HCT116 (cell line): ENCODE measurements around the gene IST1.

Experiments used
- CEBPB ChIP-seq: IDR thresholded peaks from 2 replicates; pipeline ENCODE4 v1.6.1; 2012; ENCODE audit warnings: low read depth
- CTCF ChIP-seq, 3 experiments: fragments of 200-600 bp in 1 of 3; sonication (generic) in 1 of 3; IDR thresholded peaks in 2 of 3; conservative IDR thresholded peaks in 1 of 3; 2 replicates each; pipeline ENCODE4 v1.5.1; 2012 to 2017; ENCODE audit warnings: low read depth in 2 of 3, low read length in 2 of 3, antibody characterized with exemption in 1 of 3, borderline replicate concordance in 1 of 3, control low read depth in 1 of 3, mild to moderate bottlenecking in 1 of 3, mixed read lengths in 1 of 3, mixed run types in 1 of 3, moderate library complexity in 1 of 3; ENCODE audit not compliant: insufficient read depth in 1 of 3

DNA sequence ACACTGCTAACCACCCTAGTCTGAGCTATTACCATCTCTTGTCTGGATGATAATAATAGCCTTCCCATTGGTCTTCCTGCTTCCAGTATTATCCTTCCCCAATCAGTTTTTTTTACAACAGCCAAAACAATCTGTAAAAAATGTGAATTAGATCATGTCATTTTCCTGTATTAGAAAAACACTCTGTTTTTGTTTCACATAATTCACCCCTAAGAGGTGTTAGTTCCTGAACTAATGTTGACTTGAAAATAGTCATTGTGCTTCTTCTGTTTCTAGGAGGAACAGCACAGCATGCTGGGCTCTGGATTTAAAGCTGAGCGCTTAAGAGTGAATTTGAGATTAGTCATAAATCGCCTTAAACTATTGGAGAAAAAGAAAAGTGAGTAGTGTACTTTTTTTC, 20.0 kb downstream of the IST1 start:
- no peak for TF ChIP-seq CTCF (IDR thresholded peaks at IDR 0.05 in 2 of 3, conservative IDR thresholded peaks at IDR 0.05 in 1 of 3; ENCODE audit: borderline replicate concordance in 1 of 3, insufficient read depth in 1 of 3, low read depth in 2 of 3, low read length in 2 of 3)
- TF ChIP-seq CEBPB: no peak
